Neural progenitor cell (in vitro differentiated cells): ENCODE data around the gene CIAO3. TPM values are rescaled to one million over a fixed set of nuclear protein-coding genes. Genes with fewer than 3 reads are reported as not detected.

Experiments
- DNase-seq: peaks from one replicate; pipeline ENCODE4 v3.0.0-alpha.2; 2016; ENCODE audit warnings: low spot score
- H2AFZ ChIP-seq: fragments of 200-600 bp; sonication (generic); replicated peaks from 2 replicates; pipeline ENCODE4 v1.6.1; 2016; ENCODE audit warnings: antibody characterized with exemption
- H3F3A ChIP-seq: fragments of 200-600 bp; sonication (generic); 2 replicates; pipeline ENCODE4 v1.6.1; 2016; ENCODE audit warnings: antibody characterized with exemption, low read depth
- H3K27ac ChIP-seq: fragments of 200-600 bp; sonication (generic); 2 replicates; pipeline ENCODE4 v1.5.1; 2016; ENCODE audit warnings: mild to moderate bottlenecking
- H3K27me3 ChIP-seq: fragments of 200-600 bp; sonication (generic); 2 replicates; pipeline ENCODE4 v1.6.1; 2016; ENCODE audit warnings: mild to moderate bottlenecking, moderate library complexity
- H3K36me3 ChIP-seq: fragments of 200-600 bp; sonication (generic); 2 replicates; pipeline ENCODE4 v1.5.1; 2016
- H3K4me1 ChIP-seq: fragments of 200-600 bp; sonication (generic); 2 replicates; pipeline ENCODE4 v1.6.1; 2016; ENCODE audit warnings: mixed run types
- H3K4me2 ChIP-seq: fragments of 200-600 bp; sonication (generic); 2 replicates; pipeline ENCODE4 v1.6.1; 2016
- H3K4me3 ChIP-seq: fragments of 200-600 bp; sonication (generic); 2 replicates; pipeline ENCODE4 v1.5.1; 2016
- H3K79me2 ChIP-seq: fragments of 200-600 bp; sonication (generic); 2 replicates; pipeline ENCODE4 v1.6.1; 2016; ENCODE audit warnings: low read depth
- H3K9ac ChIP-seq: fragments of 200-600 bp; sonication (generic); 2 replicates; pipeline ENCODE4 v1.6.1; 2016
- H3K9me3 ChIP-seq: fragments of 200-600 bp; sonication (generic); 2 replicates; pipeline ENCODE4 v1.5.1; 2016; ENCODE audit warnings: low read depth
- H4K20me1 ChIP-seq: fragments of 200-600 bp; sonication (generic); 2 replicates; pipeline ENCODE4 v1.6.1; 2016; ENCODE audit warnings: low read depth
- H3K27ac Mint-ChIP-seq: 3 replicates; pipeline ENCODE4 v1.8.0; 2021; ENCODE audit warnings: mixed read lengths
- H3K27me3 Mint-ChIP-seq: 2 replicates; pipeline ENCODE4 v1.8.0; 2022; ENCODE audit warnings: low read depth, mild to moderate bottlenecking, inconsistent platforms, moderate library complexity, mixed read lengths; ENCODE audit not compliant: insufficient read depth
- H3K36me3 Mint-ChIP-seq: 3 replicates; pipeline ENCODE4 v1.8.0; 2021; ENCODE audit warnings: mixed read lengths
- H3K4me1 Mint-ChIP-seq: 3 replicates; pipeline ENCODE4 v1.8.0; 2021; ENCODE audit warnings: mixed read lengths
- H3K4me3 Mint-ChIP-seq: 3 replicates; pipeline ENCODE4 v1.8.0; 2021; ENCODE audit warnings: mild to moderate bottlenecking, moderate library complexity, mixed read lengths
- H3K9me3 Mint-ChIP-seq: 3 replicates; pipeline ENCODE4 v1.8.0; 2020; ENCODE audit warnings: mixed read lengths
- CTCF ChIP-seq: fragments of 200-600 bp; sonication (generic); IDR thresholded peaks from 2 replicates; pipeline ENCODE4 v1.5.1; 2017; ENCODE audit warnings: antibody characterized with exemption, mild to moderate bottlenecking
- EZH2 ChIP-seq: fragments of 200-600 bp; sonication (generic); IDR thresholded peaks from 2 replicates; pipeline ENCODE4 v1.6.1; 2017; ENCODE audit warnings: antibody characterized with exemption, mild to moderate bottlenecking, moderate library complexity
- EZH2phosphoT487 ChIP-seq: fragments of 200-600 bp; sonication (generic); IDR thresholded peaks from 2 replicates; pipeline ENCODE4 v1.6.1; 2017; ENCODE audit warnings: antibody characterized with exemption
- total RNA-seq: library from RNA; depleted of rRNA; stranded (reverse); fragments of >200 nt; gene quantifications from 2 replicates; pipeline ENCODE4 v1.2.3, GENCODE V29; 2015; ENCODE audit warnings: low replicate concordance

The CIAO3 gene
- total RNA-seq, 1 donor from 2014 or later: 20.5 TPM

GRCh38 chr16:752007-752312 lies 11.2 kb upstream of the CIAO3 start:
- Mint-ChIP-seq H3K27ac (peak overlapping the region; percentile 93), H3K4me1 (peaks cover 34% of the 10 kb centered on the region), H3K4me3 (peak overlapping the region; percentile 73), H3K36me3 (no peaks in the 10 kb centered on the region), H3K9me3 (peaks cover 5% of the 10 kb centered on the region), H3K27me3 (peaks cover 10% of the 10 kb centered on the region)
- no peaks in the 10 kb centered on the region for H4K20me1 ChIP-seq
- H3K4me2 ChIP-seq: peak overlapping the region; percentile 73
- TF ChIP-seq EZH2: no peak
- no peak for TF ChIP-seq EZH2phosphoT487
- TF ChIP-seq CTCF: no peak
- H3K27me3 ChIP-seq: no peaks in the 10 kb centered on the region
- no peak overlapping the region for H3K9ac ChIP-seq
- peaks cover 21% of the 10 kb centered on the region for H3F3A ChIP-seq
- H3K36me3 ChIP-seq: no peaks in the 10 kb centered on the region
- H3K4me1 ChIP-seq: peaks cover 22% of the 10 kb centered on the region
- peak overlapping the region; percentile 81 for H2AFZ ChIP-seq
- H3K9me3 ChIP-seq: no peaks in the 10 kb centered on the region
- no peak overlapping the region for H3K27ac ChIP-seq
- no peaks in the 10 kb centered on the region for H3K79me2 ChIP-seq
- peak overlapping the region; percentile 18 for H3K4me3 ChIP-seq
- peak; percentile 61 for DNase-seq

GRCh38 chr16:751152-752006 lies 10.6 kb upstream of the CIAO3 start:
- peaks cover 2% of the 10 kb centered on the region for H3K9me3 Mint-ChIP-seq
- H3K27ac Mint-ChIP-seq: peak overlapping the region; percentile 93
- no peaks in the 10 kb centered on the region for H3K36me3 ChIP-seq
- no peaks in the 10 kb centered on the region for H4K20me1 ChIP-seq
- H3K36me3 Mint-ChIP-seq: no peaks in the 10 kb centered on the region
- H3K4me1 ChIP-seq: peaks cover 22% of the 10 kb centered on the region
- no peak overlapping the region for H3K27ac ChIP-seq
- no peaks in the 10 kb centered on the region for H3K79me2 ChIP-seq
- peaks cover 21% of the 10 kb centered on the region for H3F3A ChIP-seq
- no peaks in the 10 kb centered on the region for H3K27me3 ChIP-seq
- H3K4me2 ChIP-seq: peak overlapping the region; percentile 73
- TF ChIP-seq EZH2phosphoT487 (no peak), CTCF (no peak), EZH2 (no peak)
- peaks cover 34% of the 10 kb centered on the region for H3K4me1 Mint-ChIP-seq
- peak overlapping the region; percentile 81 for H2AFZ ChIP-seq
- H3K9me3 ChIP-seq: no peaks in the 10 kb centered on the region
- peak overlapping the region; percentile 73 for H3K4me3 Mint-ChIP-seq
- H3K4me3 ChIP-seq: no peak overlapping the region
- no peak overlapping the region for H3K9ac ChIP-seq
- peak; percentile 58 for DNase-seq
- H3K27me3 Mint-ChIP-seq: peaks cover 10% of the 10 kb centered on the region

GRCh38 chr16:750485-750884 lies 9.7 kb upstream of the CIAO3 start:
- no peak overlapping the region for H3K4me3 ChIP-seq
- H2AFZ ChIP-seq: no peak overlapping the region
- H3K4me2 ChIP-seq: peak overlapping the region; percentile 73
- peaks cover 22% of the 10 kb centered on the region for H3K4me1 ChIP-seq
- H3K27me3 Mint-ChIP-seq: peaks cover 8% of the 10 kb centered on the region
- TF ChIP-seq EZH2 (no peak), CTCF (no peak), EZH2phosphoT487 (no peak)
- no peaks in the 10 kb centered on the region for H3K27me3 ChIP-seq
- no peaks in the 10 kb centered on the region for H3K79me2 ChIP-seq
- H3K4me3 Mint-ChIP-seq: peak overlapping the region; percentile 43
- no peaks in the 10 kb centered on the region for H3K9me3 Mint-ChIP-seq
- no peak overlapping the region for H3K9ac ChIP-seq
- H3K36me3 ChIP-seq: no peaks in the 10 kb centered on the region
- H3K27ac ChIP-seq: no peak overlapping the region
- H3K4me1 Mint-ChIP-seq: peaks cover 34% of the 10 kb centered on the region
- no peaks in the 10 kb centered on the region for H3K9me3 ChIP-seq
- H3K27ac Mint-ChIP-seq: peak overlapping the region; percentile 42
- H3F3A ChIP-seq: peaks cover 21% of the 10 kb centered on the region
- H3K36me3 Mint-ChIP-seq: no peaks in the 10 kb centered on the region
- no peaks in the 10 kb centered on the region for H4K20me1 ChIP-seq
- no peak for DNase-seq
